Erythroblast (primary cell): ENCODE measurements around the gene ZNF672.

Experiments used
- DNase-seq, 2 experiments: peaks; one replicate each; lab custom pipeline; 2025; lab: John Stamatoyannopoulos, UW
- GATA1 ChIP-seq: IDR thresholded peaks from 2 replicates; pipeline ENCODE4 v1.6.1; 2011; ENCODE audit warnings: low read depth, mild to moderate bottlenecking, control low read depth, low read length, moderate library complexity
- POLR2A ChIP-seq: IDR thresholded peaks from 2 replicates; pipeline ENCODE4 v1.6.1; 2011; ENCODE audit warnings: mild to moderate bottlenecking, low read length

The ZNF672 gene

GRCh38 chr1:248858891-248859889 lies 21.2 kb downstream of the ZNF672 start, which contains the start of gene ZNF692:
Gene ZNF692, minus strand, starts transcription at chr1:248859085. Its CDS starts 776 bp downstream, at chr1:248858309.
- peak; percentile 99 for DNase-seq
- TF ChIP-seq POLR2A = peak; percentile 99
- no peak for TF ChIP-seq GATA1

- DNase-seq = no peak
- no peak for TF ChIP-seq POLR2A
- TF ChIP-seq GATA1 = no peak
Observed at GRCh38 chr1:248860007-248860406, 22.0 kb downstream of the ZNF672 start.

DNA sequence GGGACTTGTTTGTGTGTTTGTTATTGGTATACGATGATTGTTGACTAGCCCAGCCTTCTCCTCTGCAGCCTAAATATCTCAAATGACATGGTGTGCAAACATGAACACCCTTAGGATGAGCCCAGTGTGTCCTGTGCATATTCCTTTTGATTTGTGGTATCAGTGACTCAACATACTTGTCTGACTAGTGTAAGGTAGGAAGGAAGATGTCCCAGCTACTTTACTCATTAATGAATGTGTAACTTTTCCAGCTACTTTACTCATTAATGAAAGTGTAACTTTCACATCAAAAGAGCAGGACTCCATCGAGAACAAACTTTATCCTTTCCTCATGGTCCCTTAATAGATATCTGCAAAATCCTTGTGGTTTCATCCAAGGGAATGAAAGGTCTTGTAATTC lies 23.6 kb downstream of the ZNF672 start:
- DNase-seq = no peak
- TF ChIP-seq GATA1 = no peak
- TF ChIP-seq POLR2A = no peak

DNA sequence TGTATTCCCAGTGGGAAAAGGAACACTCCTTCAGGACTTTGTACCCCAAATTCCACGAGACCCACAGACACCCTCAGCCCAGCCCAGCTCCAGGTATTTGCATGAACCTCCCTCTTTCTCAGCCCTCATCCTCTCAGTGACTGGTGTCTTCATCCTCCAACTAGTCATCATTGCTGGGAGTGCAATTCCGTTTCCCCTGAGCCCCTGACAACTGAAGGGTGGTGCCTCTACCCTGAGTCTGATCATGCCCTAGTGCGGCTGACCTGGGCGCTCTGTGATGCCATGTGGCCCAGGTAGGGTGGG lies 24.6 kb downstream of the ZNF672 start:
- TF ChIP-seq POLR2A = no peak
- TF ChIP-seq GATA1 = no peak
- no peak for DNase-seq

- peak; percentile 91 to 92 for DNase-seq
- TF ChIP-seq GATA1 = no peak
- TF ChIP-seq POLR2A = peak; percentile 95
Observed at GRCh38 chr1:248862998-248863881, 25.2 kb downstream of the ZNF672 start.

DNA sequence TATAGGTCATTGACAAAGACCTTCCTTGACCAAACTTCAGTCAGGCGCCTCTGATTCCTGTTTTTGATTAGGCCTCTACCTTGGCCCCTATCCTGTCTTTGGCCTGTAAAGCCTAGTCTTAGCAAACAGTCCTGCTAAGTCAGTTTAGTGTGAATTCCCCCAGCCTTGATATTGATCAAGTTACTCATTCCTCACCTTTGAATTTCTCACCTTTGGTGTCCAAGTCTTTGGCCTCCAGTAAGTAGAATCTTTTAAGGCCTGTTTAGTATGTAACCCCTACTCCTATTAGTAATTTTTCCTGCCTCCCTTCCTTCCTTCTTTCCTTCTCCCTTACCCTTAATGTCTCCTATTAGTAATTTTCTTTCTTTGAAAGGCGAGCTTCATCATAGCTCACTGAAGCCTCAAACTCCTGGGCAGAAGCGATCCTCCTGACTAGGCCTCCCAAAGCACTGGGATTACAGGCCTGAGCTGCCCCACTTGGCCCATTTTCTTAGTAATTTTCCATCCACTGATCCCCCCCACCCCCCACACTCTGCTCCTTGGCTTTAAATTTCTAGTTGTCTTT lies 33.9 kb downstream of the ZNF672 start:
- no peak for TF ChIP-seq POLR2A
- TF ChIP-seq GATA1 = no peak
- DNase-seq = no peak

DNA sequence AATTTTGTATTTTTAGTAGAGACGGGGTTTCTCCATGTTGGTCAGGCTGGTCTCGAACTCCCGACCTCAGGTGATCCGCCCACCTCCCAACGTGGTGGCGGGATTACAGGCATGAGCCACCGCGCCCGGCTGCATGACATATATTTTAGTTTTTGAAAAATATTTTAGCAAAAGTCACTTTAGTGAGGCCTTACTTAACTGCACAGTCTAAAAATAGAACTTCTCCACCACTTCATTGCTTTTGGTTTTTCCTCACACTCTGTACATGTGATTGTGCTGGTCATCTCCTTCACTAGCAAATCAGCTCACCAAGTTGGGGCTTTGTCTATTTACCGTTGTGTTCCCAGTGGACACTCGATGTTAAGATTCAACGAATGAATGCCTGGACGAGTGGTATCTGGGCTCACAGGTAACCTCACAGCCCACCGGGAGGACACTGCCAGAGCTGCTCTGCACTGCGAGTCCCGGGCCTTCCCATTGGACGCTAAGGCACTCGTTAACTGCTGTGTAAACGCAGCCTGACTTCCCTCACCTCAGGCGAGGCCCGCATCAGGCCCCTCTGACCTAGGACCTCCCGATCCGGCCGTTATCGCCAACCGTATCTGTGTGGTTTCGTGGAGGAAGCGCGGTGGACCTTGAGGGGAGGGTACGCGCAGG lies 34.9 kb downstream of the ZNF672 start:
- peak; percentile 87 to 89 for DNase-seq
- TF ChIP-seq POLR2A = no peak
- TF ChIP-seq GATA1 = no peak

DNA sequence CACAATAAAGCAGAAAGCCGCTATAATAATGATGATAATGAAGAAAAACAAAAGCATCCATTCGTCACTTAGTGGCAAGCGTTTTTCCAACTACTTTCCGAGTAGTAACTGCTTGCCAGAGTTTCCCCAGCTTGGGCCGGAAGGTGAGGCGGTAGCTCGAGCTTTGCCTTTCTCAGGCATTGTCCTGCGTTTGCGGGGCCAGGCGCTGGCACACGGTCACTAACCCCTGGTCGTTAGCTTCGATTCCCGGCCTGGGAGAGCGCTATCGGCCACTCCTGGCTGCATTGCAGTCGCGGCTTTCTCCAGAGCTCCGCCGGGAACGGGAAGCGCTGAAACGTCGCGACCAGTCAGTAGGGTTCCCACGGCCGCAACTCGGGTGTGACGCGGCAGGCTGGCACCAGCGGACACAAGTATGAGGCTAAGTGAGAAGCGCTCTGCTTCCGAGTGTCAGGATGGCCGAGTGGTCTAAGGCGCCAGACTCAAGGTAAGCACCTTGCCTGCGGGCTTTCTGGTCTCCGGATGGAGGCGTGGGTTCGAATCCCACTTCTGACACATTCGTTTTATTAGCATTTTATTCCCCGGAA lies 35.5 kb downstream of the ZNF672 start:
- peak; percentile 97 to 99 for DNase-seq

GRCh38 chr1:248873993-248874533 lies 36.0 kb downstream of the ZNF672 start:
- peak; percentile 94 to 96 for DNase-seq
- TF ChIP-seq POLR2A (no peak), GATA1 (no peak)

More for the DNA sequence above, 35.5 kb downstream of the ZNF672 start:
- TF ChIP-seq GATA1 = no peak
- TF ChIP-seq POLR2A = peak; percentile 89

DNA sequence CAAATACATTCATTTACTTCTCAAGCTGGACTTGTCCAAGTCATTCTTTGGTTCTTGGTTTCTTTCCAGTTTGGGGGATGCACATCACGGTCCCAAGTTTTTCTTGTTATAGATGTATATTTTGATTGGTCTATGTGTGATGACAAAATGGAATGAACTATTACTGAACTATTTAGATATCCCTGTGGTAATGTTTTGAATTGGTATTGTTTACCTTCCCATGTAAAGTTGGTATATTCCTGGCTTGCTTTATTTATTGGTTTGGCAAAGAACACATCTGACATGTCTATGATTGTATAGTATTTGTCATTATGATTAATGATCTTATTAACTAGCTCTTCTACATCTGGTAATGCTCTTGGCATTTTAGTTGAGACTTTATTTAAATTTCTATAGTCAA lies 43.2 kb downstream of the ZNF672 start:
- no peak for DNase-seq
- no peak for TF ChIP-seq POLR2A
- no peak for TF ChIP-seq GATA1

GRCh38 chr1:248882427-248882826 lies 44.4 kb downstream of the ZNF672 start:
- DNase-seq = peak; percentile 31 to 79
- TF ChIP-seq POLR2A = peak; percentile 14

DNA sequence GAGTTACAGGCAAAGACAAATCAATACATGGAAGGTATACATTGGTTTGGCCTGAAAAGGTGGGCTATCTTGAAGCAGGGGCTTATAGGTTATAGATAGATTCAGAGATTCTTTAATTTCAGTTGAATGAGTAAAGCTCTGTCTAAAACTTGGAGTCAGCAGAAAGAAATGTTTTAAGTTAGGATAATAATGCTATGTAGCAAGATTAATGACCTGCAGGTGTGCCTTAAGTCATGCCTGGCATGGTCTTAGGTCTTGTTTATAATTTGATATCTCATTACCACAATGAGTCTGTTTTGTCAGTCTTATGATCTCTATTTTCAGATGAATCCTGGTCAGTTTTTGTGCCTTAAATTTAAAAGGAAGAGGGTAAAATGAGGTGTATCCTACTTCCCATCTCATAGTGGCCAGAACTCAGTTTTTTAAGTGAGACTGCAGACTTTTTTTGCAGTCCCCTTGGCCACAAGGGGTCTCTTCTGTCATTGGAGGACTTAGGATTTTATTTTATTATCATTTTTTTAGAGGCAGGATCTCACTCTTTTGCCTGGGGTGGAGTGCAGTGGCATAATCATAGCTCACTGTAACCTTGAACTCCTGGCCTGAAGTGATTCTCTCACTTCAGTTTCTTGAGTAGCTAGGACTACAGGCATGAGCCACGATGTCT lies 46.7 kb downstream of the ZNF672 start:
- TF ChIP-seq POLR2A (no peak), GATA1 (no peak)
- DNase-seq = peak; percentile 38 to 58
